T-helper 1 cell treated with Interleukin-12 subunit alpha and Interleukin-12 subunit beta and Interleukin-4 antibody, amounts not matched to agents 30 μg/mL and 1 μg/mL, for 36 hours (primary cell): ENCODE measurements around the gene ST7.

Experiments
- H3K27ac Mint-ChIP-seq: one replicate; pipeline ENCODE4 v1.8.0; 2021; ENCODE audit warnings: mild to moderate bottlenecking, mixed read lengths
- H3K27me3 Mint-ChIP-seq: one replicate; pipeline ENCODE4 v1.8.0; 2021; ENCODE audit warnings: low read depth, mixed read lengths
- H3K36me3 Mint-ChIP-seq: one replicate; pipeline ENCODE4 v1.8.0; 2021; ENCODE audit warnings: low read depth, mixed read lengths
- H3K4me1 Mint-ChIP-seq: one replicate; pipeline ENCODE4 v1.8.0; 2021; ENCODE audit warnings: low read depth, mixed read lengths
- H3K4me3 Mint-ChIP-seq: one replicate; pipeline ENCODE4 v1.8.0; 2021; ENCODE audit warnings: mild to moderate bottlenecking, moderate library complexity, mixed read lengths
- H3K9me3 Mint-ChIP-seq: one replicate; pipeline ENCODE4 v1.8.0; 2021; ENCODE audit warnings: mixed read lengths

The ST7 gene

DNA sequence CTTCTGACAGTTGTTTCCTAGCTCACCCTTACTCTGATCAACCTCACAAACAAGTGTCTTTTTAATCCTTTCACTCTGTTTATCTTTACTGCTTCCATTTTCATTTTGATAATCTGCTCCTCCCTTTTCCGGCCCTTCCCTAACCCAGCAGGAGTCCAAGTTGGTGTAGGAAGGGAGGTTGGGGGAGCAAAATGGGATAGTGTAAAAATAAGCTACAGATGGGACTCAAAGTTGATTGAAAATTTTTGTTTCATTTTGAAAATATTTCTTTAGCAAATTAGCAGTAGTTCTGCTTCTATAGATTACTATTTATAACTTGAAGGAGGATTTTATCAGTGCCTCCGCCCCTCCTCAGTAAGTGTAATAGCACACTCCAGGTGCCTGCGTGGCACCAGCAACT lies 257.6 kb downstream of the ST7 start:
- H3K27ac Mint-ChIP-seq, result no peak overlapping the region
- no peaks in the 10 kb centered on the region for H3K36me3 Mint-ChIP-seq
- H3K4me3 Mint-ChIP-seq, result no peak overlapping the region
- no peaks in the 10 kb centered on the region for H3K9me3 Mint-ChIP-seq
- H3K4me1 Mint-ChIP-seq, result no peaks in the 10 kb centered on the region
- H3K27me3 Mint-ChIP-seq, result no peaks in the 10 kb centered on the region

DNA sequence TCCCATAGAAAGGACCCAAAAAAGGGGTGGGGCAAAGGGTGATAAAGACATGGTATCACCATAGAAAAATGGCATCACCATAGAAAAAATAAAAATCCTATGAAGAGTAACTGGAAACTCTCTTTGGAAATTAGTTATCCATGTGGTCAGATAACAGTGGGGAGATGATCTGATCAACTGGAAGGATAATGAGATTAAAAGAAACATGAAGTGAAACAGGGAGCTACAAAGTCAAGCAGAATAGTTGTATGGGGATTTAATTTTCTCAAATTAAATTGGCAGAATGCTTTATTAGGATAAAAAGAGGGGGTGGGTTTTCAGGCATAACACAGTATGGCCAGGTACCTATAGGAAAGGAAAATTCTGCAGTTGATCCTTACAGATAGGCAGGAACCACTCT lies 258.3 kb downstream of the ST7 start:
- Mint-ChIP-seq H3K27ac (no peak overlapping the region), H3K4me1 (no peaks in the 10 kb centered on the region), H3K4me3 (no peak overlapping the region), H3K27me3 (no peaks in the 10 kb centered on the region), H3K36me3 (no peaks in the 10 kb centered on the region), H3K9me3 (no peaks in the 10 kb centered on the region)

DNA sequence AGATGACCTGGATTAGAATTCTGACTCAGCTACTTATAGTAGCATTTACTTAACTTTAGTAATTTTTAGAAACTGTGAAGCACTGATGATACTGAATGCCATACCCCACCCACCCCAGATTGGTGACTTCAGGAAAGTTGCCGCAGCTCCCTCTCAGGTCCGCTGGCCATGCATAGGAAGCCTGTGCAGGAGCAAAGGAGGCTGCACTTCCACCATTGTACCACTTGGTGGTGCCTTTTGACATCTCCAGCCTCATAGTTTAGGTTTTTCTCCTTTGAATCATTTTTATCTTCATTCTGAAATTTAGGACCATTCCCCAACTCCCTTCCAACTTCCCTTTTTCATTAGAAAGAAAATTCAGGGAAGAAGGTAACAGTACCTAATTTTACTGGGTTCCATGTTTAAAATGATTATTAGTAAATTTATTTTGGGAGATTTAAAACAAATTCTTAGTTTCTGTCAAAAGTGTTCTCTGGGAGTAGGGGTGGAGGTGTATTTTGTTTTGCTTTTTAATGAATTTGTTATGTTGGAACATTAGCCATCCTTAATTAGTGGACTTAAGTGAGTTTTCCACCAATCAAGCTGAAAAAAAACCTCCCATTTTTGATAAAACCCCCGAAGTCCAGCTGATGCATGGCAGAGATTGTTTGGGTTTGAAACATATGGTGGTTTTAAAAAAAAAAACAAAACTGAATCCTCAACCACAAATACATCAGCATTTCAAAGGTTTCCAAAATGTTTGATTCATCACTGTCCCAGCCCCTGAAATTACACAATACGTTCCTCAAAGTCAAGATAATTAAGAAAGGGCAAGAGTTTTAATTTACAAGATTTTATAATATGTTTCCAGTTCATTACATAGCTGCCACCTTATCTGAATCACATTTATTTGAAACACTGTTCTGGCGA lies 259.9 kb downstream of the ST7 start:
- H3K4me3 Mint-ChIP-seq, result no peak overlapping the region
- H3K27ac Mint-ChIP-seq, result no peak overlapping the region
- H3K4me1 Mint-ChIP-seq, result no peaks in the 10 kb centered on the region
- H3K36me3 Mint-ChIP-seq, result no peaks in the 10 kb centered on the region
- H3K9me3 Mint-ChIP-seq, result no peaks in the 10 kb centered on the region
- no peaks in the 10 kb centered on the region for H3K27me3 Mint-ChIP-seq

DNA sequence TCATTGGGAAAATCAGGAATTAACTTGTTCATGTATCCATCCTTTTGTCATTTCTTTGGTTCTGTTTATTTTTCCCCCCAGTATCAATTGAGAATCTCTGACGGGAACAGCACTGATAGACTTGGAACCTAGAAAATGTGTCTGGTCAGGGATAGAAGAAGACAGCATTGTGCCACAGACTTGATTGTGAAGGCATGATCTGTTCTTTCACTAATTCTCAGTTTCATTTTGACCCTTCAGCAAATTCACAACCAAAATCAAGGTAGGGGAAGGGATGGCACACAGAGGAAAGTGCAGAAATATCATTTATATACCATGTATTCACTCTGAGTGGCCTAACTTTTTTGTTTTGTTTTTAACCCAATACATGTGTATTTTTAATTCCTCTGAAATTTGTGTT lies 262.7 kb downstream of the ST7 start:
- no peaks in the 10 kb centered on the region for H3K9me3 Mint-ChIP-seq
- H3K36me3 Mint-ChIP-seq, result no peaks in the 10 kb centered on the region
- H3K4me3 Mint-ChIP-seq, result no peak overlapping the region
- H3K27ac Mint-ChIP-seq, result no peak overlapping the region
- H3K27me3 Mint-ChIP-seq, result no peaks in the 10 kb centered on the region
- no peaks in the 10 kb centered on the region for H3K4me1 Mint-ChIP-seq

DNA sequence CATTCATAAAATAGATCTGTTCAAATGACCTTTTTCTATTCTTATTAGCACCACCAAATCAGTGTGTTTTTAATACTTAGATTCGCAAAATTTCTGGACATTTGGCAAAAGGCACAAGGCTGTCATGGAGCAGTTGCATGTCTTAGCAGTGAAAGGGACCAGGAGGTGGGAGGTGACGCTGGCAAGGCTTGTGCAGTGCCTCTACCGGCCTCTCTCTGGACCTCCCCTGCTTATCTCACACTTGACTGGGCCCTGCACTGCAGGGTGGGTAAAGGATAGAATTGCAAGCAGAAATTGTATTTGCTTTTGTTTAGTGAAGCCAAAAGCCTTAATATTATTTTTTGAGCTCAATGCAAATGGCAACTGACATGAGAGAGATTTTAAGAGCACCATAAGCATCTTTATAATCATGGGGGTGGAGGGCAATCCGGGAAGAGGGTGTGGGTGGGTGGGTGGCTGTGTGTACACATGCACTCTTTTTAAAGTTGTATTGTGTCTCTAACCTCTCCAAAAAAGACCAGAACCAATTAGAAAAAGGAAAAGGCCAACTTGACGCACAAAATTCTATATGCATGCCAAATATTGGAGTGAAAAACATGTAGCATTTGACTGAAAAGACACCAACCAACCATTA lies 263.3 kb downstream of the ST7 start:
- Mint-ChIP-seq H3K9me3 (no peaks in the 10 kb centered on the region), H3K36me3 (no peaks in the 10 kb centered on the region), H3K27me3 (no peaks in the 10 kb centered on the region), H3K27ac (no peak overlapping the region), H3K4me3 (no peak overlapping the region), H3K4me1 (no peaks in the 10 kb centered on the region)

DNA sequence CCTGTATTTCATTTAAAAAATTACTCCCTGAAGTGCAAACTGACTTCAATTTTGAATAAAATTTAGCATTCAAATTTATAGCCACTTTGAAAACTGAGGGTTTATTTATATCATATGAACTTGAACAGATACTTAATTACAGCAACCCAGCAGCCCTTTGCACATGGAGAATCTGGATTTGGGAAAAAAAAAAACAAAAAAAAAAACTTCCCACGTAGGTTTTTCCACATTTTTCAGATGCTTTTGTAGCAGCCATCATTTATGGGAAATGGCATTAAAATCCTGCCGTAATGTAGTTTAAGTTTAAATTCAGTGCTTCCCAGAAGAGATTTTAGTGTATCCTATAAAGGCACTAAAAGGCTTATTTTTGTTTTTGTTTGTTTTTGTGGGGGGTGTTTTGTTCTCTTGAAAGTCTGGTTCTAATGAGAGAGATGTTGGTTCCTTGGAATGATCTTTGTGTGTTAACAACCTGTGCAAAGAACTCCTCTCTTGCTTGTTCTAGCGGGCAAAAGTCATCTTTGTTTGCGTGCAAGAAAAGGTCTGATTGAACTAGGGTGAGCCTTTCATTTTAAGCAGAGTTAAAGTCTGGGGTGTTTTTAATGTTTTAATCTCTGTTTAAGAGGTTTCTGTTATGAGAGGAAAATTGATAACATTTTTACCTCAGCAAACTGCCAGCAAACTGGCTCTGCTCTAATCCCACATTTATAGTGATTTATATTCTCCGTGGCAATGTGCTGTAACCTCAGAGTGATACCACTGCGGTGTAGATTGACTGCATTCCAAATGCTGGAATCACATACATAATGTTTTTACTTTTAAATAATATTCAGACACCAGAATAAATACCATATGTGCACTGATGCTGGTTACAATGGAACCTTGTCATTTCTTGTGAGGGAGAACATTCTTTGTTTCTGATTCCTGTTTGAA lies 264.1 kb downstream of the ST7 start:
- H3K36me3 Mint-ChIP-seq, result no peaks in the 10 kb centered on the region
- H3K27ac Mint-ChIP-seq, result no peak overlapping the region
- no peak overlapping the region for H3K4me3 Mint-ChIP-seq
- no peaks in the 10 kb centered on the region for H3K4me1 Mint-ChIP-seq
- H3K9me3 Mint-ChIP-seq, result no peaks in the 10 kb centered on the region
- no peaks in the 10 kb centered on the region for H3K27me3 Mint-ChIP-seq

DNA sequence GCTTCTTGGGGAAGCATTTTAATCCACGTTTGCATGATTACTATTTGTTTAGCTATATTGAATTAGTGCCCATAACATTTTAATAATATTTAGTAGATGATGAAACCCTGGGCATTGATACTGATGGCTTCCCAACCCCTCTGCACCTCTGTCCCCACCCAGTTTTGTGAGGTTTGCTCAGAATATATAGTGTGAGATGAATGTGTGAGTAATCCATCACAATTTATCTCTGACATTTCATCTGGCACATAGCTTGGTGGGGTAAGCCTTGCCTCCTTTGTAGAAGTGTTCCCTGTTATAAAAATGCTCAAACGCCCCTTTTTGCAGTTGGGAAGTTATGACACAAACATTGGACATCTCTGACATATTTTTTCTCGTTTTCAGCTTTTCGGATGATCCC lies 265.4 kb downstream of the ST7 start:
- H3K36me3 Mint-ChIP-seq, result no peaks in the 10 kb centered on the region
- no peaks in the 10 kb centered on the region for H3K4me1 Mint-ChIP-seq
- H3K27me3 Mint-ChIP-seq, result no peaks in the 10 kb centered on the region
- no peaks in the 10 kb centered on the region for H3K9me3 Mint-ChIP-seq
- no peak overlapping the region for H3K27ac Mint-ChIP-seq
- no peak overlapping the region for H3K4me3 Mint-ChIP-seq

DNA sequence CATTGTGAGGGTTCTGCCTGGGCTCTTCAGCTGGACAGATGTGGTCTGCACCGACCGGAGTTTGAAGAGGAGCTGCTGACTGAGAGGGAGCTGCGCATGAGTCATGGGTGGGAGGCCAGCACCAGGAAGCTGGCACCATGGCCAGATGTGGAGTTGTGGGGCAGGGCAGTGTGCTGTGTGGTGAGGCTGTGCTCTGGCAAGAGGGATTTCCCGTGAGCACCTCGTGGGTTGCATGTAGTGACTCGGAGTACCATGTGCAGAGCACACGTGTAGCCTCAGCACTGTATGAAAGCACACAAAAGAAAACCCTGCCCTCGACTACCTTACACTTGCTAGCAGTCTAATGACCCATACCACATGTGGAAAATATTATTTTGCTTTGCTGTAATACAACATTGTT lies 266.2 kb downstream of the ST7 start:
- no peaks in the 10 kb centered on the region for H3K9me3 Mint-ChIP-seq
- no peaks in the 10 kb centered on the region for H3K27me3 Mint-ChIP-seq
- no peak overlapping the region for H3K27ac Mint-ChIP-seq
- H3K36me3 Mint-ChIP-seq, result no peaks in the 10 kb centered on the region
- H3K4me3 Mint-ChIP-seq, result no peak overlapping the region
- no peaks in the 10 kb centered on the region for H3K4me1 Mint-ChIP-seq

DNA sequence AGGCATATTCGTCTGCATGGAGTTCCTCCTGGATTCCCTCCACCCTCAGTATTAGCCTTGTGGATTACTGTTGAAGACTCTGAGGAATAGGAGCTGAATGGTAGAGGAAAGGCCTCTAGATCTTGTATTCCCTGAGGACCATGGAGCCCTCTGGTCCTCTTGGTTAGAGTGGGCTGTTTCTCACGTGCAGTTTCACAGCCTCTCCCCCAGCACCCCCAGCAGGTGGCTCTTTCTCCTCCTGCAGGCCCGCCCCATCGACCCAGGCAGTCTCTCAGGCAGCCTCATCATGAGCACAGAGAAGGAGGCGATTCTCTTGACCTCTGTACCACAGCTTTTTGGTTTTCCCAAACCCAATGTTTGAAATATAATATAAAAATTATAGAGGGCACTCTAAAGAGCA lies 267.5 kb downstream of the ST7 start:
- H3K9me3 Mint-ChIP-seq, result no peaks in the 10 kb centered on the region
- no peak overlapping the region for H3K4me3 Mint-ChIP-seq
- no peaks in the 10 kb centered on the region for H3K4me1 Mint-ChIP-seq
- no peaks in the 10 kb centered on the region for H3K36me3 Mint-ChIP-seq
- H3K27me3 Mint-ChIP-seq, result no peaks in the 10 kb centered on the region
- no peak overlapping the region for H3K27ac Mint-ChIP-seq

DNA sequence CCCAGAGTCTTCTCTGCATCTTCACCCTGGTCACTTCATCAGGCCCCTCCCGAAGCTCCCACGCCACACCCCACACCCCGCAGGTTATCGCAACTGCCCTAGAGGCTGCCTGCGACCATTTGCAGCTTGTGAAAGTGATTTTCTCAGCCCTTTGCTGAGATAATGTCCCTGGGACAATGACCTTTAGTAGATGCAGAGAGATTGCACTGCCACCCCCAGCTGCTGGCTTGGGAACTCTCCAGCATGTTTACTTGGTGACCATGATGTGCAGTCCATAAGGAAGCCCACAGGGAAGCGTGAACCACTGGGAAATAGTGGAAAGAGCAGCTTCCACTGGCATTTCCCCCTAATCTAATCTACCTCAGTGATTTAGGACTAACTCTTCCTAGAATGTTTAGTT lies 272.2 kb downstream of the ST7 start:
- Mint-ChIP-seq H3K9me3 (no peaks in the 10 kb centered on the region), H3K27me3 (no peaks in the 10 kb centered on the region), H3K4me3 (no peak overlapping the region), H3K4me1 (no peaks in the 10 kb centered on the region), H3K27ac (no peak overlapping the region), H3K36me3 (no peaks in the 10 kb centered on the region)

DNA sequence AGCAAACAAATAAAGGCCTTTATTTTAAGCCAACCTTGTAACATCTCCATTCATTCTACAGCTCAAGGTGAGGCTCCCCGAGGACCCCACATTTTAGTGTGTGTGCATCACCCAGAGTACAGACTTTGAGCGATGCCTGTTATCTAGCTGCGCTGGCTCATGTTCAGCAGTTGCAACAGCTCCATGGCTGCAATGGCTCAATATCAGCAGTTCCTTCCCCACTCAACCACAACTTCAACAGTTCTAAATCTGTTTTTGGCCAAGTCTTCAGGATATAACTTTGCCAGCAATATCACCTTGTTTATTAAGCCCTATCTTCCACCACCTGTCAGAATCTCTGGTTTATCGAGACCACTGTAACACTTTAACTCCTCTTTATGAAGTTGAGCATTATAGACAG lies 273.8 kb downstream of the ST7 start:
- Mint-ChIP-seq H3K4me1 (no peaks in the 10 kb centered on the region), H3K36me3 (peaks cover 2% of the 10 kb centered on the region), H3K4me3 (no peak overlapping the region), H3K27ac (no peak overlapping the region), H3K9me3 (peaks cover 5% of the 10 kb centered on the region), H3K27me3 (no peaks in the 10 kb centered on the region)

DNA sequence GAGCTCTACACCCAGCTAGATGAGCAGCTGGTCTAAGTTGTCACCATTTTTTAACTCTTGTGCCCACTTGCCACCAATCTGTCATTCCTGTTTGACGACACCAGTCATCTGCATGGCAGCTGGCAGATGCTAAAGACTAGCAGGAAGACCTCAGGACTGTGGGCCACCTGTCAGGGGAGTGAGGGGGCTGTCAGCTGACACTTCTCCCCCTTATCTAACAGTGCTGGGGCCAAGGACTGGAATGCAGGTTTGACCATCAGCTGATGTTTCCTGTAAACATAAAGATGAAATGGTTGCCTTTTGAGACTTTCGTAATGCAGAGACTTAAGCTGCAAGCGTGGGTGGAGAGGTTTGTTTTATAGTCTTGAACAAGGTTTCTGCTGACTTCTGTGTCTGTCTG lies 276.0 kb downstream of the ST7 start:
- H3K27me3 Mint-ChIP-seq, result no peaks in the 10 kb centered on the region
- no peaks in the 10 kb centered on the region for H3K4me1 Mint-ChIP-seq
- no peak overlapping the region for H3K4me3 Mint-ChIP-seq
- peaks cover 2% of the 10 kb centered on the region for H3K36me3 Mint-ChIP-seq
- no peak overlapping the region for H3K27ac Mint-ChIP-seq
- H3K9me3 Mint-ChIP-seq, result peaks cover 11% of the 10 kb centered on the region

DNA sequence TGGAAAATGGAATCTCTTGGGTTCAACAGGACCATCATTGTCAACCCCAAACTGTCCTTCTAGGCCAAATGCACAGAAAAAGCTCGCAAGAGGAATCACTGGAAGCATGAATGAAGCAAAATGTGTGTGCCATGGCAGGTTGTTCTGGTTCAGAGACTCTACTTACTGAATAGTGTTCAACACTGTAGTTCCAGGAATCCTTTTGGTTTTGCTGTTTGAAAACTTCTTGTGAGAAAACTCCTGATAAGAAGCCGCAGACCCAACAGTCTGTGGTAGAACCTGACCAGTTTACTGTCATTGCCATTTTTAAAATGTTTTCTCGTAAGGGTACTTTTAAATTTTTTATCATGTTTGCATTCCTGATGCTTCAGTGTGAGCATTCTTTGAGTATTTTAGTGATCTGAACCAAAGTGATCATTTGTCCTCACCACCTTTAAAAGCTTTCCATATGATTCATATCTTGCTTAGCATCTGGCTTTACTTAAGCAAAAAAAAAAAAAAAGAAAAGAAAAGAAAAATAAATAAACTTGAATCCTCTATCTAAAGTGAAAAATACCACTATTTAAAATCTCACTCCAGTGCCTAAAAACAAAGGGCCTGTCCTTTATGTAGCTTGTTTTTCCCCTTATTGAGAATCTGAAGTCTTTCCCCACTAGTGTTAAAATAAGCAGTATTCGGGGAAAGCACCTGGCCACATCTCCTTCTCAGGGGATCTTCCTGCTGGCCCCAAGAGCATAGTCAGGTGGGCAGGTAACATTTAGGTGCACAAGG lies 277.2 kb downstream of the ST7 start:
- Mint-ChIP-seq H3K4me1 (no peaks in the 10 kb centered on the region), H3K27ac (no peak overlapping the region), H3K4me3 (no peak overlapping the region), H3K27me3 (no peaks in the 10 kb centered on the region), H3K36me3 (peaks cover 2% of the 10 kb centered on the region), H3K9me3 (peaks cover 11% of the 10 kb centered on the region)

DNA sequence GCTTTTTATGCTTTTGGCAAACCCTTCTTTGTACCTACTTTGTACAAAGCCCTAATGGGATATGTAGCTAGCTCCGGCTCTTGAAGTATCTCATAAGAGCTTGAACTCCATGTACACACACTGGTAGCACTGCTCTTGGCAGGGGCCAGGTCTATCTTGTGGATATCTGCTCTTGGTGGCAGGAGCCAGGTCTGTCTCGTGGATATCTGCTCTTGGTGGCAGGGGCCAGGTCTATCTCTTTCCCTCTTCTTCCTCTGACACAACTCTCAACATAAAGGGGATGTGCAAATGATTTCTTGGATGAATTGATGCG lies 277.7 kb downstream of the ST7 start:
- Mint-ChIP-seq H3K27me3 (no peaks in the 10 kb centered on the region), H3K36me3 (peaks cover 2% of the 10 kb centered on the region), H3K9me3 (peaks cover 11% of the 10 kb centered on the region), H3K4me3 (no peak overlapping the region), H3K27ac (no peak overlapping the region), H3K4me1 (no peaks in the 10 kb centered on the region)
